Measurements from ENCODE around the gene SYNCRIP. TPM values are rescaled to one million over a fixed set of nuclear protein-coding genes. Genes with fewer than 3 reads are reported as not detected.
"Not testable (repeated sequence)": the region's sequence is repeated elsewhere in the genome, so short reads cannot be mapped to it uniquely, and the experiment has no call there.

The SYNCRIP gene
- total RNA-seq, 4 donors from 2014 or later, result 43.0 to 59.3 (median 54.5) TPM

DNA sequence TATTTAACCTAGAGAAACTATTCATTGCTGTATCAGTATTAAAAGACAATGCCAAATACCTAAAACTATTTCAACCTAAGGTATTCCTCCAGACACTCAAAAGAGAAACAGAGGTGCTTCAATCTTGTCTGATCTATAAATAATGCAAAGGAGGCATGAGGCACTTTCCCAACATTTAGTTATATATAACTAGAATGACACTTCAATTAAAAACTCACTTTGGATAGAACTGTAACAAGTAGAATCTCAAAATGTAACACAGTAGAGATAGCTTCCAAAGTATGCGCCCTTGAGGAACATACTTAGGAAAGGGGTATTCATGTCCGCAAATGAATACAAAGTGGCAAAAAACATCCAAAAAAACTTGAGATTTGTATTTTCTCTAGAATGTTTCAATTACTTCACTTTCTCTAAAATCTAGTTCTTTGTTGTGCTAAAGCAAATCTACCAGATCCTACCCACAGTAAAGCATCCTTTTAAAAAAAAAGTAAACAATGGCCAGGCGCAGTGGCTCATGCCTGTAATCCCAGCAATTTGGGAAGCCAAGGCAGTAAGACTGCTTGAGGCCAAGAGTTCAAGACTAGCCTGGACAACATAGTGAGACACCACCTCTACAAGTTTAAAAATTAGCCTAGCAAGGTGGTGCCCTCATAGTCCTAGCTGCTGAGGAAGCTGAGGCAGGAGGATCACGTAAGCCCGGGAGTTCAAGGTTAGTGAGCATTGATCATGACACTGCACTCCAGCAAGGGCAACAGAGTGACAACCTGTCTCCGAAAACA, 10.3 kb downstream of the SYNCRIP start:
- Histone ChIP-seq H3K27ac (peak overlapping the region; percentile 39 to 75 (median 49)), H3K36me3 (peaks cover 0 to 75% of the 10 kb centered on the region in 2 donors), H3K4me3 (no peak overlapping the region), H3K9me3 (no peaks in the 10 kb centered on the region), H3K27me3 (no peaks in the 10 kb centered on the region), H3K4me1 (peaks cover 21 to 27% of the 10 kb centered on the region in 2 donors)
- in situ Hi-C loops (cut with MboI; ENCODE audit: low sequenced_read_pairs in 4 of 4), result no loop called here
- no peak for TF ChIP-seq POLR2A (IDR thresholded peaks at IDR 0.05)
- TF ChIP-seq, protein P1, sequence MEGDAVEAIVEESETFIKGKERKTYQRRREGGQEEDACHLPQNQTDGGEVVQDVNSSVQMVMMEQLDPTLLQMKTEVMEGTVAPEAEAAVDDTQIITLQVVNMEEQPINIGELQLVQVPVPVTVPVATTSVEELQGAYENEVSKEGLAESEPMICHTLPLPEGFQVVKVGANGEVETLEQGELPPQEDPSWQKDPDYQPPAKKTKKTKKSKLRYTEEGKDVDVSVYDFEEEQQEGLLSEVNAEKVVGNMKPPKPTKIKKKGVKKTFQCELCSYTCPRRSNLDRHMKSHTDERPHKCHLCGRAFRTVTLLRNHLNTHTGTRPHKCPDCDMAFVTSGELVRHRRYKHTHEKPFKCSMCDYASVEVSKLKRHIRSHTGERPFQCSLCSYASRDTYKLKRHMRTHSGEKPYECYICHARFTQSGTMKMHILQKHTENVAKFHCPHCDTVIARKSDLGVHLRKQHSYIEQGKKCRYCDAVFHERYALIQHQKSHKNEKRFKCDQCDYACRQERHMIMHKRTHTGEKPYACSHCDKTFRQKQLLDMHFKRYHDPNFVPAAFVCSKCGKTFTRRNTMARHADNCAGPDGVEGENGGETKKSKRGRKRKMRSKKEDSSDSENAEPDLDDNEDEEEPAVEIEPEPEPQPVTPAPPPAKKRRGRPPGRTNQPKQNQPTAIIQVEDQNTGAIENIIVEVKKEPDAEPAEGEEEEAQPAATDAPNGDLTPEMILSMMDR (IDR thresholded peaks at IDR 0.05 in 4 of 5, conservative IDR thresholded peaks at IDR 0.05 in 1 of 5), result no peak
- DNase-seq, result no peak
- no peak for ATAC-seq
- intact Hi-C loops (cut with DNase I; ENCODE audit: low total_unique reads), result no loop called here

DNA sequence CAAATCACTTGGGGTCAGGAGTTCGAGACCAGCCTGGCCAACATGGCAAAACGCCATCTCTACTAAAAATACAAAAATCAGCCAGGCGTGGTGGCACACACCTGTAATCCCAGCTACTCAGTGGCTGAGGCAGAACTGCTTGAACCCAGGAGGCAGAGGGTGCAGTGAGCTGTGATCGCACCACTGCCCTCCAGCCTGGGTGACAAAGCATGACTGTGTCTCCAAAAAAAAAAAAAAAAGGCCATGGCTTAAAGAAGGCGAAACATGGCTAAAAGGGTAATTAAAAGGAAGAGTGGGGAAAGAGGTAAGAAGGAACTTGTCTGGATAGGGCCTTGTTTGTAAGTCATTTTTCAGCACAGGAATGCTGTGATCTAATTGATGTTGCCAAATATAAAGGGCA, 11.6 kb downstream of the SYNCRIP start:
- H3K4me3 ChIP-seq; H3K9me3 ChIP-seq; H3K27me3 ChIP-seq; in situ Hi-C loops (cut with MboI; ENCODE audit: low sequenced_read_pairs in 4 of 4); DNase-seq; intact Hi-C loops (cut with DNase I; ENCODE audit: low total_unique reads); ATAC-seq: not testable (repeated sequence)
- Histone ChIP-seq H3K27ac (peak overlapping the region in 3 of 4 donors; percentile 46 to 75 (median 52)), H3K4me1 (peaks cover 18 to 31% of the 10 kb centered on the region in 2 donors), H3K36me3 (peaks cover 0 to 71% of the 10 kb centered on the region in 2 donors)

DNA sequence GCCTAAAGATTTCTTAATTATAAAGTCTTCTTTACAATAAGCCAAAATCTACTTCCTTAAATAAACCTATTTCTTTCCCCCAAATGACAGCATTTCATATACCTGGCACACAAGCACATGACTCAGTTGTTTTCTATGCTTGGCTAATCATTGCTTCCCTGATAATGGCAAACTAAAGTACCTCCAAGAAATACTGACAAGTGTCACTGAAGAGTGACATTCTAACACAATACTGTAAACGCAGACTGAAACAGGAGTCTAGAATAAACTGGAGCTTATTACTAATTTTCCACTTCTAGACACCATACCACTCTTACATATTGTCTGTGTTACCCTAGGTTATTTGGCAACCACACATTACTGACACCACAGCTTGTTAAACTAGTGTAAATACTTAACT, 14.3 kb downstream of the SYNCRIP start:
- H3K36me3 ChIP-seq, result peaks cover 0 to 55% of the 10 kb centered on the region in 2 donors
- H3K27ac ChIP-seq, result peak overlapping the region in 2 of 4 donors; percentile 8 to 24
- H3K27me3 ChIP-seq, result no peaks in the 10 kb centered on the region
- in situ Hi-C loops (cut with MboI; ENCODE audit: low sequenced_read_pairs in 4 of 4) (no loop called here), intact Hi-C loops (cut with DNase I; ENCODE audit: low total_unique reads) (no loop called here)
- TF ChIP-seq POLR2A (IDR thresholded peaks at IDR 0.05), result no peak
- TF ChIP-seq, protein P1 (IDR thresholded peaks at IDR 0.05 in 4 of 5, conservative IDR thresholded peaks at IDR 0.05 in 1 of 5), result no peak
- DNase-seq (no peak), ATAC-seq (no peak)
- peaks cover 16 to 36% of the 10 kb centered on the region in 2 donors for H3K4me1 ChIP-seq
- no peak overlapping the region for H3K4me3 ChIP-seq
- no peaks in the 10 kb centered on the region for H3K9me3 ChIP-seq

DNA sequence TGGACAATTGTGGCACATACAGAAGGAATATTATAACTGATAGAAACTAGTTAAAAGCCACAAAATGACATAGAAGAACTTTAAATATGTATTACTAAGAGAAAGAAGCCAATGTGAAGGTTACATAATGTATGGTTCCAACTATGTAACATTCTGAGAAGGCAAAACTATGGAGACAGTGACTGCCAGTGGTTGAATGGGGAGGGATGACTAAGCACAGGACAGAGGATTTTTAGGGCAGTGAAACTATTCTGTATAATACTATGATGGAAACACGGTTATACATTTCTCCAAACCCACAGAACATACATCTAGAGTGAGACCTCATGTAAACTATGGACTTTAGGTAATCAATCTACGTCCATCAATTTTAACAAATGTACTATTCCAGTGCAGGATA, 22.4 kb downstream of the SYNCRIP start:
- intact Hi-C loops (cut with DNase I; ENCODE audit: low total_unique reads), result no loop called here
- in situ Hi-C loops (cut with MboI; ENCODE audit: low sequenced_read_pairs in 4 of 4), result no loop called here
- DNase-seq (no peak), ATAC-seq (no peak)
- H3K27me3 ChIP-seq, result no peaks in the 10 kb centered on the region
- H3K4me1 ChIP-seq, result peaks cover 3 to 10% of the 10 kb centered on the region in 2 donors
- no peak overlapping the region for H3K27ac ChIP-seq
- no peak overlapping the region for H3K4me3 ChIP-seq
- H3K9me3 ChIP-seq, result no peaks in the 10 kb centered on the region
- TF ChIP-seq, protein P1 (IDR thresholded peaks at IDR 0.05 in 4 of 5, conservative IDR thresholded peaks at IDR 0.05 in 1 of 5), result no peak
- H3K36me3 ChIP-seq, result peaks cover 0 to 80% of the 10 kb centered on the region in 2 donors

DNA sequence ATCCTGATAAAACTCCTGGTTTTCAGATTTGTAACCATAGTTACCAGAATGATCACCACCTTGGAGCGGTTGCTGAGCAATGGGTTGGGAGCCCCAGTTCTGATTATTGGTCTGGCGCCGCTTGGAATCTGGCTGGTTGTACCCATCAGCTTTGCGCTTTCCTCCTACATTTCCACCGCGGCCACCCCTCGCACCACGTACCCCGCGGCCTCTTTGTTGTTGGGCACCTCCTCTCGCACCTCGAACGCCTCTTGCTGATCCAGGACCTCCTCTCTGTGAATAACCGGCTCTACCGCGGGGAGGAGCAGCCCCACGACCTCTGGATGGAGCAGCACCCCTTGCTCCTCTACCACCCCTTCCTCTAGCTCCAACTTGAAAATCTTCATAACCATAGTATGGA, 27.9 kb downstream of the SYNCRIP start:
- in situ Hi-C loops (cut with MboI; ENCODE audit: low sequenced_read_pairs in 4 of 4), result no loop called here
- H3K9me3 ChIP-seq, result no peaks in the 10 kb centered on the region
- intact Hi-C loops (cut with DNase I; ENCODE audit: low total_unique reads), result no loop called here

More for the DNA sequence above, 27.9 kb downstream of the SYNCRIP start:
- no peaks in the 10 kb centered on the region for H3K4me1 ChIP-seq
- no peaks in the 10 kb centered on the region for H3K27me3 ChIP-seq
- H3K27ac ChIP-seq, result no peak overlapping the region
- ATAC-seq (no peak), DNase-seq (no peak)
- H3K4me3 ChIP-seq, result no peak overlapping the region
- H3K36me3 ChIP-seq, result peaks cover 2 to 95% of the 10 kb centered on the region in 2 donors
- TF ChIP-seq POLR2A (IDR thresholded peaks at IDR 0.05), result no peak
- TF ChIP-seq, protein P1 (IDR thresholded peaks at IDR 0.05 in 4 of 5, conservative IDR thresholded peaks at IDR 0.05 in 1 of 5), result no peak
